Esophagus (tissue), 2 donors: Measurements from ENCODE around the gene VDR. TPM values are rescaled to one million over a fixed set of nuclear protein-coding genes. Genes with fewer than 3 reads are reported as not detected.
A peak's percentile ranks its signal among the peaks of the same experiment; 100 is the strongest.

Experiments used
- H3K27ac ChIP-seq, 2 donors: one replicate each; pipeline ENCODE4 v1.5.1; 2013; ENCODE audit warnings: low read depth in 2 of 2, mild to moderate bottlenecking in 2 of 2, inconsistent platforms in 1 of 2, low read length in 1 of 2, moderate library complexity in 1 of 2
- H3K27me3 ChIP-seq, 2 donors: one replicate each; pipeline ENCODE4 v1.6.1; 2013; ENCODE audit warnings: low read length in 2 of 2, control low read depth in 1 of 2, mild to moderate bottlenecking in 1 of 2; ENCODE audit not compliant: insufficient read depth in 2 of 2, control insufficient read depth in 1 of 2
- H3K36me3 ChIP-seq, 2 donors: one replicate each; pipeline ENCODE4 v1.6.1; 2013; ENCODE audit warnings: low read length in 1 of 2; ENCODE audit not compliant: control insufficient read depth in 2 of 2, insufficient read depth in 2 of 2
- H3K4me1 ChIP-seq, 2 donors: one replicate each; pipeline ENCODE4 v1.6.1; 2013; ENCODE audit warnings: low read length in 1 of 2; ENCODE audit not compliant: control insufficient read depth in 2 of 2, insufficient read depth in 2 of 2
- H3K4me3 ChIP-seq, 2 donors: one replicate each; pipeline ENCODE4 v1.5.1; 2013; ENCODE audit warnings: low read length in 2 of 2, mild to moderate bottlenecking in 2 of 2, low read depth in 1 of 2, moderate library complexity in 1 of 2
- H3K9me3 ChIP-seq, 2 donors: one replicate each; pipeline ENCODE4 v1.6.1; 2013; ENCODE audit warnings: mild to moderate bottlenecking in 2 of 2, low read depth in 1 of 2, low read length in 1 of 2, moderate library complexity in 1 of 2; ENCODE audit not compliant: control insufficient read depth in 2 of 2, insufficient read depth in 1 of 2
- WGBS, 2 donors: extraction: QIAGEN DNeasy Blood & Tissue Kit; methylation state at CpG; one replicate each; pipeline ENCODE4 v1.1.7; 2013; 5-methylcytosine and 5-hydroxymethylcytosine counted together
- polyA plus RNA-seq, 2 donors: library from polyadenylated mRNA; stranded (reverse); fragments of 200-250 nt; gene quantifications; one replicate each; pipeline ENCODE4 v1.2.3, GENCODE V29; 2013
- donor health status: healthy with polysubstance abuse.
- donor health status: Bipolar disorder and iron deficiency.

VDR gene
- polyA plus RNA-seq, 2 donors = 8.8 to 10.8 TPM

GRCh38 chr12:47908738-47909137 lies 3.9 kb upstream of the VDR start:
- Histone ChIP-seq H3K27me3 (no peaks in the 10 kb centered on the region), H3K36me3 (no peaks in the 10 kb centered on the region), H3K27ac (no peak overlapping the region), H3K4me1 (no peaks in the 10 kb centered on the region), H3K4me3 (no peak overlapping the region), H3K9me3 (no peaks in the 10 kb centered on the region)

- no peaks in the 10 kb centered on the region for H3K36me3 ChIP-seq
- no peak overlapping the region for H3K4me3 ChIP-seq
- peaks cover 0 to 3% of the 10 kb centered on the region in 2 donors for H3K4me1 ChIP-seq
- no peaks in the 10 kb centered on the region for H3K27me3 ChIP-seq
- no peak overlapping the region for H3K27ac ChIP-seq
- WGBS, 2 donors = 53% methylated on average over 4 of the region's 4 CpGs
- H3K9me3 ChIP-seq = no peaks in the 10 kb centered on the region
Observed at GRCh38 chr12:47907851-47908454, 3.2 kb upstream of the VDR start.

GRCh38 chr12:47903927-47904712 lies 674 bp downstream of the VDR start:
- Histone ChIP-seq H3K36me3 (no peaks in the 10 kb centered on the region), H3K4me3 (peak overlapping the region; percentile 69 to 80), H3K4me1 (peaks cover 3 to 29% of the 10 kb centered on the region in 2 donors), H3K9me3 (no peaks in the 10 kb centered on the region), H3K27ac (peak overlapping the region; percentile 88 to 95), H3K27me3 (no peaks in the 10 kb centered on the region)
- WGBS, 2 donors = 3% methylated on average over 7 of the region's 7 CpGs

- H3K27me3 ChIP-seq = no peaks in the 10 kb centered on the region
- peaks cover 3 to 29% of the 10 kb centered on the region in 2 donors for H3K4me1 ChIP-seq
- 27 to 35% methylated on average over 3 of the region's 3 CpGs for WGBS, 2 donors
- no peaks in the 10 kb centered on the region for H3K36me3 ChIP-seq
- H3K9me3 ChIP-seq = no peaks in the 10 kb centered on the region
- peak overlapping the region; percentile 23 to 80 for H3K4me3 ChIP-seq
- peak overlapping the region; percentile 35 to 88 for H3K27ac ChIP-seq
Observed at GRCh38 chr12:47903151-47903611, 1.6 kb downstream of the VDR start.

- Histone ChIP-seq H3K27me3 (no peaks in the 10 kb centered on the region), H3K4me1 (peaks cover 3 to 31% of the 10 kb centered on the region in 2 donors), H3K4me3 (no peak overlapping the region), H3K9me3 (no peaks in the 10 kb centered on the region), H3K36me3 (no peaks in the 10 kb centered on the region), H3K27ac (peak overlapping the region in 1 of 2 donors; percentile 27)
Observed at GRCh38 chr12:47902131-47902639, 2.6 kb downstream of the VDR start.

GRCh38 chr12:47901718-47902093 lies 3.1 kb downstream of the VDR start:
- H3K9me3 ChIP-seq = no peaks in the 10 kb centered on the region
- peak overlapping the region in 1 of 2 donors; percentile 22 for H3K27ac ChIP-seq
- no peaks in the 10 kb centered on the region for H3K27me3 ChIP-seq
- H3K4me1 ChIP-seq = peaks cover 3 to 33% of the 10 kb centered on the region in 2 donors
- 71 to 79% methylated on average over 6 of the region's 6 CpGs for WGBS, 2 donors
- H3K4me3 ChIP-seq = no peak overlapping the region
- no peaks in the 10 kb centered on the region for H3K36me3 ChIP-seq

- Histone ChIP-seq H3K27ac (peak overlapping the region; percentile 47 to 80), H3K4me3 (no peak overlapping the region), H3K27me3 (no peaks in the 10 kb centered on the region), H3K4me1 (peaks cover 3 to 36% of the 10 kb centered on the region in 2 donors), H3K9me3 (no peaks in the 10 kb centered on the region), H3K36me3 (no peaks in the 10 kb centered on the region)
- 70 to 71% methylated on average over 10 of the region's 10 CpGs for WGBS, 2 donors
Observed at GRCh38 chr12:47901063-47901717, 3.6 kb downstream of the VDR start.

GRCh38 chr12:47900131-47901062 lies 4.4 kb downstream of the VDR start:
- no peak overlapping the region for H3K4me3 ChIP-seq
- WGBS, 2 donors = 39 to 43% methylated on average over 8 of the region's 8 CpGs
- H3K4me1 ChIP-seq = peaks cover 3 to 36% of the 10 kb centered on the region in 2 donors
- H3K27ac ChIP-seq = peak overlapping the region; percentile 47 to 80
- no peaks in the 10 kb centered on the region for H3K9me3 ChIP-seq
- H3K36me3 ChIP-seq = no peaks in the 10 kb centered on the region
- no peaks in the 10 kb centered on the region for H3K27me3 ChIP-seq

GRCh38 chr12:47899466-47899865 lies 5.3 kb downstream of the VDR start:
- Histone ChIP-seq H3K9me3 (no peaks in the 10 kb centered on the region), H3K4me3 (no peak overlapping the region), H3K36me3 (no peaks in the 10 kb centered on the region), H3K27ac (no peak overlapping the region), H3K4me1 (peaks cover 3 to 36% of the 10 kb centered on the region in 2 donors), H3K27me3 (no peaks in the 10 kb centered on the region)
- WGBS, 2 donors = 86 to 88% methylated on average over 5 of the region's 5 CpGs
